AG08396 (cell line): ENCODE results near the gene ARHGAP32.

Experiments
- DNase-seq: peaks from one replicate; pipeline ENCODE4 v3.0.0; 2012; ENCODE audit warnings: low spot score, mixed read lengths

Gene ARHGAP32

GRCh38 chr11:128956401-128957201, 235.5 kb downstream of the ARHGAP32 start:
- peak; percentile 70 for DNase-seq

GRCh38 chr11:128955636-128956035, 236.5 kb downstream of the ARHGAP32 start:
- no peak for DNase-seq

- DNase-seq, result no peak
These were observed 239.0 kb downstream of the ARHGAP32 start for GRCh38 chr11:128953151-128953550.

- no peak for DNase-seq
These were observed 242.2 kb downstream of the ARHGAP32 start for GRCh38 chr11:128949791-128950454.

- DNase-seq, result no peak
These were observed 243.5 kb downstream of the ARHGAP32 start for GRCh38 chr11:128948583-128948982.

- DNase-seq, result no peak
These were observed 244.4 kb downstream of the ARHGAP32 start for GRCh38 chr11:128947773-128948172.

GRCh38 chr11:128946648-128947047, 245.5 kb downstream of the ARHGAP32 start:
- DNase-seq, result no peak

- DNase-seq, result no peak
These were observed 248.6 kb downstream of the ARHGAP32 start for GRCh38 chr11:128943428-128943976.

GRCh38 chr11:128942817-128943427, 249.2 kb downstream of the ARHGAP32 start, which contains the start of gene TP53AIP1:
Gene TP53AIP1 (minus strand): TSS chr11:128942871. CDS start chr11:128937818, 5,053 bp downstream.
- no peak for DNase-seq

GRCh38 chr11:128942272-128942612, 249.9 kb downstream of the ARHGAP32 start:
- DNase-seq, result no peak

- no peak for DNase-seq
These were observed 250.4 kb downstream of the ARHGAP32 start for GRCh38 chr11:128941573-128942271.

- DNase-seq, result no peak
These were observed 251.0 kb downstream of the ARHGAP32 start for GRCh38 chr11:128941110-128941509.

- DNase-seq, result no peak
These were observed 251.5 kb downstream of the ARHGAP32 start for GRCh38 chr11:128940603-128941002.

GRCh38 chr11:128940156-128940555, 252.0 kb downstream of the ARHGAP32 start:
- no peak for DNase-seq

- no peak for DNase-seq
These were observed 252.5 kb downstream of the ARHGAP32 start for GRCh38 chr11:128939591-128939990.

GRCh38 chr11:128938156-128938885, 253.8 kb downstream of the ARHGAP32 start:
- DNase-seq, result no peak

- DNase-seq, result no peak
These were observed 254.6 kb downstream of the ARHGAP32 start for GRCh38 chr11:128937480-128937879.

GRCh38 chr11:128936606-128937251, 255.4 kb downstream of the ARHGAP32 start:
- DNase-seq, result no peak

- DNase-seq, result no peak
These were observed 257.2 kb downstream of the ARHGAP32 start for GRCh38 chr11:128934926-128935325.

- DNase-seq, result no peak
These were observed 257.8 kb downstream of the ARHGAP32 start for GRCh38 chr11:128934351-128934750.
